IMR-90 (cell line): Measurements from ENCODE around the gene UNC79. TPM values are rescaled to one million over a fixed set of nuclear protein-coding genes. Genes with fewer than 3 reads are reported as not detected.

Source experiments
- ATAC-seq: fragments of 200-7000 bp; cut with Tn5 transposase; 2 replicates; pipeline ENCODE4 v1.9.1; 2020; ENCODE audit warnings: low read depth, mild to moderate bottlenecking, moderate library complexity
- BruUV-seq: library from RNA; stranded (reverse); fragments of 400-500 nt; replicated peaks from 2 replicates; lab custom pipeline; 2021; lab: Mats Ljungman, UMichigan
- CTCF ChIA-PET: fragments of 300-600 bp; formaldehyde crosslinking; extraction: SDS; loops from one replicate; lab custom pipeline; 2021; ENCODE audit warnings: antibody characterized with exemption; lab: Yijun Ruan, JAX
- POLR2A ChIA-PET: fragments of 300-600 bp; sonication (Branson Sonifier 250); formaldehyde crosslinking; loops from one replicate; lab custom pipeline; 2022; ENCODE audit warnings: antibody characterized with exemption; ENCODE audit not compliant: unreplicated experiment; lab: Charles Lee
- DNase-seq: peaks from one replicate; pipeline ENCODE4 v3.0.0; 2013
- H2AFZ ChIP-seq: replicated peaks from 2 replicates; pipeline ENCODE3; 2013; ENCODE audit warnings: low read length, mild to moderate bottlenecking; ENCODE audit not compliant: poor library complexity
- H2AK5ac ChIP-seq: 2 replicates; pipeline ENCODE4 v1.6.1; 2013; ENCODE audit warnings: low read depth, low read length, inconsistent platforms
- H2AK9ac ChIP-seq: replicated peaks from 2 replicates; pipeline ENCODE3; 2013; ENCODE audit warnings: mild to moderate bottlenecking, low read depth, low read length, moderate library complexity; ENCODE audit not compliant: poor library complexity
- H2BK120ac ChIP-seq: 2 replicates; pipeline ENCODE4 v1.6.1; 2013; ENCODE audit warnings: low read depth, low read length, inconsistent platforms
- H2BK15ac ChIP-seq: 3 replicates; pipeline ENCODE4 v1.6.1; 2013; ENCODE audit warnings: low read depth, low read length, inconsistent platforms
- H2BK20ac ChIP-seq: 2 replicates; pipeline ENCODE4 v1.6.1; 2013; ENCODE audit warnings: low read depth, mild to moderate bottlenecking, inconsistent platforms, low read length, moderate library complexity
- H2BK5ac ChIP-seq: 2 replicates; pipeline ENCODE4 v1.6.1; 2013; ENCODE audit warnings: mild to moderate bottlenecking, low read depth, low read length, inconsistent platforms; ENCODE audit not compliant: poor library complexity, severe bottlenecking
- H3K14ac ChIP-seq: replicated peaks from 2 replicates; pipeline ENCODE4 v1.6.1; 2013; ENCODE audit warnings: low read depth, low read length, inconsistent platforms
- H3K18ac ChIP-seq: 2 replicates; pipeline ENCODE4 v1.6.1; 2013; ENCODE audit warnings: low read depth, low read length, control low read depth
- H3K23ac ChIP-seq: 2 replicates; pipeline ENCODE4 v1.6.1; 2013; ENCODE audit warnings: low read depth, low read length, inconsistent platforms
- H3K27ac ChIP-seq: 2 replicates; pipeline ENCODE4 v1.5.1; 2013; ENCODE audit warnings: mild to moderate bottlenecking, control low read depth, low read length; ENCODE audit not compliant: insufficient read depth
- H3K27me3 ChIP-seq: 2 replicates; pipeline ENCODE4 v1.6.1; 2013; ENCODE audit warnings: low read length; ENCODE audit not compliant: control insufficient read depth, insufficient read depth
- H3K36me3 ChIP-seq: 2 replicates; pipeline ENCODE4 v1.6.1; 2013; ENCODE audit warnings: low read length, mixed read lengths; ENCODE audit not compliant: control insufficient read depth, insufficient read depth
- H3K4ac ChIP-seq: 2 replicates; pipeline ENCODE4 v1.6.1; 2013; ENCODE audit warnings: low read depth, low read length, inconsistent platforms
- H3K4me1 ChIP-seq: 2 replicates; pipeline ENCODE4 v1.6.1; 2013; ENCODE audit warnings: low read length, mixed read lengths; ENCODE audit not compliant: control insufficient read depth, insufficient read depth
- H3K4me2 ChIP-seq: 2 replicates; pipeline ENCODE4 v1.6.1; 2013; ENCODE audit warnings: low read depth, mild to moderate bottlenecking, control low read depth, low read length, moderate library complexity
- H3K4me3 ChIP-seq: 2 replicates; pipeline ENCODE4 v1.5.1; 2013; ENCODE audit warnings: low read depth, mild to moderate bottlenecking, control low read depth, low read length, moderate library complexity; ENCODE audit not compliant: insufficient read depth
- H3K56ac ChIP-seq: 2 replicates; pipeline ENCODE4 v1.6.1; 2013; ENCODE audit warnings: low read length, inconsistent platforms; ENCODE audit not compliant: insufficient read depth; ENCODE audit errors: extremely low read depth
- H3K79me1 ChIP-seq, 2 experiments: 2 replicates each; pipeline ENCODE4 v1.6.1; 2013; ENCODE audit warnings: low read length in 2 of 2, inconsistent platforms in 1 of 2, low read depth in 1 of 2
- H3K9ac ChIP-seq: 2 replicates; pipeline ENCODE4 v1.6.1; 2013; ENCODE audit warnings: low read depth, low read length, control low read depth
- H3K9me1 ChIP-seq: 2 replicates; pipeline ENCODE4 v1.6.1; 2013; ENCODE audit warnings: low read length, inconsistent platforms; ENCODE audit not compliant: insufficient read depth
- H3K9me3 ChIP-seq: 2 replicates; pipeline ENCODE4 v1.6.1; 2013; ENCODE audit warnings: low read length; ENCODE audit not compliant: control insufficient read depth, insufficient read depth
- H4K20me1 ChIP-seq: 2 replicates; pipeline ENCODE4 v1.6.1; 2013; ENCODE audit warnings: low read length, inconsistent platforms; ENCODE audit not compliant: insufficient read depth
- H4K5ac ChIP-seq: 2 replicates; pipeline ENCODE4 v1.6.1; 2013; ENCODE audit warnings: mild to moderate bottlenecking, low read depth, low read length, control low read depth
- H4K8ac ChIP-seq, 2 experiments: 2 replicates each; pipeline ENCODE4 v1.6.1; 2013; ENCODE audit warnings: low read depth in 2 of 2, low read length in 2 of 2, control low read depth in 1 of 2, inconsistent platforms in 1 of 2
- H4K91ac ChIP-seq: 2 replicates; pipeline ENCODE4 v1.6.1; 2013; ENCODE audit warnings: low read depth, low read length, inconsistent platforms; ENCODE audit not compliant: insufficient read depth
- BHLHE40 ChIP-seq: fragments of 150-350 bp; IDR thresholded peaks from 2 replicates; pipeline ENCODE4 v1.6.1; 2016; ENCODE audit warnings: mild to moderate bottlenecking, low read depth, low read length
- CEBPB ChIP-seq: IDR thresholded peaks from 2 replicates; pipeline ENCODE4 v1.6.1; 2012; ENCODE audit warnings: low read depth, low read length, improper control_type of control experiment
- ELK1 ChIP-seq: fragments of 150-350 bp; IDR thresholded peaks from 2 replicates; pipeline ENCODE4 v1.6.1; 2016; ENCODE audit warnings: low read depth, mild to moderate bottlenecking, low read length, moderate library complexity, borderline replicate concordance
- MAFK ChIP-seq: IDR thresholded peaks from 2 replicates; pipeline ENCODE4 v1.6.1; 2012; ENCODE audit warnings: low read depth, low read length, improper control_type of control experiment
- MAZ ChIP-seq: IDR thresholded peaks from 2 replicates; pipeline ENCODE4 v1.6.1; 2012; ENCODE audit warnings: low read depth, mild to moderate bottlenecking, low read length, improper control_type of control experiment, moderate library complexity, borderline replicate concordance
- MXI1 ChIP-seq: IDR thresholded peaks from 2 replicates; pipeline ENCODE4 v1.6.1; 2012; ENCODE audit warnings: low read depth, mild to moderate bottlenecking, low read length, moderate library complexity, borderline replicate concordance
- NFE2L2 ChIP-seq: fragments of 150-350 bp; IDR thresholded peaks from 2 replicates; pipeline ENCODE4 v1.6.1; 2016; ENCODE audit warnings: low read depth, mild to moderate bottlenecking, low read length
- POLR2A ChIP-seq: IDR thresholded peaks from 2 replicates; pipeline ENCODE4 v1.6.1; 2012; ENCODE audit warnings: mild to moderate bottlenecking, low read depth, low read length
- RAD21 ChIP-seq: IDR thresholded peaks from 2 replicates; pipeline ENCODE4 v1.6.1; 2012; ENCODE audit warnings: low read length, improper control_type of control experiment
- RFX5 ChIP-seq: IDR thresholded peaks from 2 replicates; pipeline ENCODE4 v1.8.0; 2012; ENCODE audit warnings: low read depth, mild to moderate bottlenecking, low read length, moderate library complexity
- SMC3 ChIP-seq: fragments of 150-350 bp; IDR thresholded peaks from 2 replicates; pipeline ENCODE4 v1.6.1; 2016; ENCODE audit warnings: low read depth, mild to moderate bottlenecking, antibody characterized with exemption, low read length, moderate library complexity
- WGBS, 2 experiments: methylation state at CpG; one replicate each; pipeline versions ENCODE4 v1.1.5 to v1.1.7; 2013; ENCODE audit warnings: missing lambda C conversion rate in 2 of 2; ENCODE audit not compliant: insufficient read length in 1 of 2; ENCODE audit errors: extremely low coverage in 2 of 2; 5-methylcytosine and 5-hydroxymethylcytosine counted together
- dilution Hi-C: fragments of 300-500 bp; cut with HindIII; formaldehyde crosslinking; loops from one replicate; pipeline ENCODE4 v1.14.3; 2018; ENCODE audit warnings: low sequenced_read_pairs; ENCODE audit not compliant: unreplicated experiment
- in situ Hi-C: fragments of 300-500 bp; cut with MboI; formaldehyde crosslinking; loops from 3 replicates; pipeline ENCODE4 v1.14.3; 2019; ENCODE audit warnings: low sequenced_read_pairs, inconsistent platforms, mixed read lengths
- intact Hi-C: fragments of 100-400 bp; cut with micrococcal nuclease; formaldehyde crosslinking; loops from 2 replicates; pipeline ENCODE4 v1.10.0; 2022
- polyA plus RNA-seq, 3 experiments: library from polyadenylated mRNA; depleted of rRNA; stranded (reverse); fragments of >200 nt; gene quantifications; 2 replicates each; pipeline ENCODE4 v1.2.3, GENCODE V29; 2012; ENCODE audit warnings: low replicate concordance in 1 of 3
- total RNA-seq: library from RNA; depleted of rRNA; stranded (reverse); fragments of >200 nt; gene quantifications from 2 replicates; pipeline ENCODE4 v1.2.3, GENCODE V29; 2012
- TF ChIP-seq, protein P1 (sequence below): conservative IDR thresholded peaks from 2 replicates; pipeline ENCODE4 v1.5.1; 2012; ENCODE audit warnings: mild to moderate bottlenecking, low read depth, low read length, improper control_type of control experiment
- TF ChIP-seq, protein P2 (sequence below): fragments of 150-350 bp; IDR thresholded peaks from 2 replicates; pipeline ENCODE4 v1.6.1; 2017; ENCODE audit warnings: mild to moderate bottlenecking, antibody characterized with exemption, low read length, low read depth

UNC79 gene
- total and polyA plus RNA-seq, 2 of the 4 experiments (the other 2 are of a cell fraction), result under 0.01 TPM

DNA sequence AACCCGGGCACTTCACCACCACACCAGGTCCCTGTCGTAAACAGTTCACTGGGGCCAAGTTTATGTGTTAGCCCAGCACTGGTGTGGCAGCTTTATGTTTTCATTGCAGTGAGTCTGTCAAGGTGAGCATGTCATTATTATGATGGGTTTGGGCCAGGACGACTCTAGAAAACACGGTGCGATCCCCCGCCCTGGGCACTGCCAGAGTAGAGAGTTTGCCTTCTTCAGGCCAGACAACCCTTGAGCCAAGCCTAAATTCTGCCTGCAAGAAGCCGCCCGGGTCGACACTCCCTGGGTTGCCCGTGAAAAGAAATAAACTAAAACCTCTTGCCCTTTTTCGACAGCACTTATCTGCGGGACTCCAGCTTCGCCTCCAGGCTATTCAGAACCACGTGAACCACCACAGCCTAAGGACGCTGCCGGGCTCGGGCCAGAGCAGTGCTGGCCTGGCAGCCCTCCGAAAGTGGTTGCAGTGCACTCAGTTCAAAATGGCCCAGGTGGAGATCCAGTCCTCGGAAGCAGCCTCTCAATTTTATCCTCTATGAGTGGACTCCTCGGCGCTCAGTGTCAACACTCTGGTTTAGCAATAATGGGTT is 275.7 kb downstream of the UNC79 start:
- Histone ChIP-seq H3K18ac (no peak overlapping the region), H3K56ac (no peak overlapping the region), H4K20me1 (no peaks in the 10 kb centered on the region), H3K36me3 (no peaks in the 10 kb centered on the region), H2AK9ac (no peak overlapping the region), H2BK20ac (no peak overlapping the region), H3K9me1 (no peaks in the 10 kb centered on the region), H3K4ac (no peak overlapping the region), H3K4me2 (no peak overlapping the region), H2BK120ac (no peak overlapping the region), H4K8ac (no peak overlapping the region), H2BK5ac (no peak overlapping the region), H4K5ac (no peak overlapping the region), H3K79me1 (no peaks in the 10 kb centered on the region), H2AK5ac (no peak overlapping the region), H3K4me3 (no peak overlapping the region), H3K27ac (no peak overlapping the region), H3K14ac (no peak overlapping the region), H4K91ac (no peak overlapping the region), H3K9ac (no peak overlapping the region), H2BK15ac (no peak overlapping the region), H3K27me3 (no peaks in the 10 kb centered on the region), H3K9me3 (peaks cover 9% of the 10 kb centered on the region), H3K4me1 (no peaks in the 10 kb centered on the region), H2AFZ (no peak overlapping the region), H3K23ac (no peak overlapping the region)
- CTCF ChIA-PET, result no interaction called here
- BruUV-seq, result no TSS peak
- intact Hi-C loops (no loop called here), dilution Hi-C loops (no loop called here), in situ Hi-C loops (no loop called here)
- ATAC-seq, result no peak
- TF ChIP-seq, protein P1, sequence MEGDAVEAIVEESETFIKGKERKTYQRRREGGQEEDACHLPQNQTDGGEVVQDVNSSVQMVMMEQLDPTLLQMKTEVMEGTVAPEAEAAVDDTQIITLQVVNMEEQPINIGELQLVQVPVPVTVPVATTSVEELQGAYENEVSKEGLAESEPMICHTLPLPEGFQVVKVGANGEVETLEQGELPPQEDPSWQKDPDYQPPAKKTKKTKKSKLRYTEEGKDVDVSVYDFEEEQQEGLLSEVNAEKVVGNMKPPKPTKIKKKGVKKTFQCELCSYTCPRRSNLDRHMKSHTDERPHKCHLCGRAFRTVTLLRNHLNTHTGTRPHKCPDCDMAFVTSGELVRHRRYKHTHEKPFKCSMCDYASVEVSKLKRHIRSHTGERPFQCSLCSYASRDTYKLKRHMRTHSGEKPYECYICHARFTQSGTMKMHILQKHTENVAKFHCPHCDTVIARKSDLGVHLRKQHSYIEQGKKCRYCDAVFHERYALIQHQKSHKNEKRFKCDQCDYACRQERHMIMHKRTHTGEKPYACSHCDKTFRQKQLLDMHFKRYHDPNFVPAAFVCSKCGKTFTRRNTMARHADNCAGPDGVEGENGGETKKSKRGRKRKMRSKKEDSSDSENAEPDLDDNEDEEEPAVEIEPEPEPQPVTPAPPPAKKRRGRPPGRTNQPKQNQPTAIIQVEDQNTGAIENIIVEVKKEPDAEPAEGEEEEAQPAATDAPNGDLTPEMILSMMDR, result no peak
- TF ChIP-seq MXI1 (no peak), BHLHE40 (no peak), MAZ (no peak), POLR2A (no peak), NFE2L2 (no peak), RFX5 (no peak), MAFK (no peak), RAD21 (no peak), SMC3 (no peak), ELK1 (no peak), CEBPB (no peak)
- TF ChIP-seq, protein P2, sequence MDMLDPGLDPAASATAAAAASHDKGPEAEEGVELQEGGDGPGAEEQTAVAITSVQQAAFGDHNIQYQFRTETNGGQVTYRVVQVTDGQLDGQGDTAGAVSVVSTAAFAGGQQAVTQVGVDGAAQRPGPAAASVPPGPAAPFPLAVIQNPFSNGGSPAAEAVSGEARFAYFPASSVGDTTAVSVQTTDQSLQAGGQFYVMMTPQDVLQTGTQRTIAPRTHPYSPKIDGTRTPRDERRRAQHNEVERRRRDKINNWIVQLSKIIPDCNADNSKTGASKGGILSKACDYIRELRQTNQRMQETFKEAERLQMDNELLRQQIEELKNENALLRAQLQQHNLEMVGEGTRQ, result no peak
- no peak for DNase-seq
- POLR2A ChIA-PET, result no interaction called here
- WGBS, 2 experiments, result 57% methylated on average over 4 of the region's 21 CpGs; no CpG with 5 or more reads in 1 of the 2 experiments
